Neutrophil (primary cell): ENCODE results near the gene SHB.

Experiments used
- H3K27ac ChIP-seq: fragments of 200-600 bp; sonication (generic); 2 replicates; pipeline ENCODE4 v1.5.1; 2016; ENCODE audit warnings: mild to moderate bottlenecking, moderate library complexity
- H3K27me3 ChIP-seq: fragments of 200-600 bp; sonication (generic); 2 replicates; pipeline ENCODE4 v1.6.0; 2016; ENCODE audit warnings: mild to moderate bottlenecking
- H3K36me3 ChIP-seq: fragments of 200-600 bp; sonication (generic); 2 replicates; pipeline ENCODE4 v1.5.1; 2017
- H3K4me1 ChIP-seq, 2 experiments: fragments of 200-600 bp in 1 of 2; sonication (generic) in 1 of 2; 1 replicate in 1 of 2; 2 replicates in 1 of 2; pipeline versions ENCODE4 v1.5.1 to v1.6.1; 2013 to 2016; ENCODE audit warnings: low read depth in 1 of 2, low read length in 1 of 2, mild to moderate bottlenecking in 1 of 2, moderate library complexity in 1 of 2; ENCODE audit not compliant: control insufficient read depth in 1 of 2, insufficient read depth in 1 of 2
- H3K4me3 ChIP-seq, 2 experiments: fragments of 200-600 bp in 1 of 2; sonication (generic) in 1 of 2; 1 replicate in 1 of 2; 2 replicates in 1 of 2; pipeline ENCODE4 v1.5.1; 2013 to 2016; ENCODE audit warnings: low read depth in 1 of 2, low read length in 1 of 2, mild to moderate bottlenecking in 1 of 2, moderate library complexity in 1 of 2
- H3K9me3 ChIP-seq: fragments of 200-600 bp; sonication (generic); 2 replicates; pipeline ENCODE4 v1.5.1; 2016
- TF ChIP-seq, protein P1 (sequence below): fragments of 200-600 bp; sonication (generic); IDR thresholded peaks from 2 replicates; pipeline ENCODE4 v1.5.1; 2016; ENCODE audit warnings: antibody characterized with exemption

Gene SHB

DNA sequence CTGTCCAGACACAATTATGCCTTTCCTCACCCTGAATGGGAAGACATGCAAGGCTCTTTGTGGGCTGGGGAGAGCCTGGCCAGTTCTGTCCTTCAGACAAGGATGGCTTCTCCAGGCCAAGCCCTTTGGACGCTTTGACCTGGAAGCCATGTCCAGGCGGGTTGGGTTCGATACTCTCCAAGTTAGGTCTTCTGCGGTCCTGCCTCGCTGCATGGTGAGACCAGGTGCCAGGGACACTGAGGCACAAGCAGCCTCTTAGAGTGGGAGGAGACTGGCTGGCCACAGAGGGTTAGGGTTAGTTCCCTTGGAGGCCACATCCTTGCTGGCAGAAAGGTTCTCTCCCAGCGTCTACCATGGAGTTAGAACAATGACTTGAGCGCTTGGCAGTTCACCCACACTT is 67.6 kb downstream of the SHB start:
- no peaks in the 10 kb centered on the region for H3K9me3 ChIP-seq
- H3K4me3 ChIP-seq, result no peak overlapping the region
- TF ChIP-seq, protein P1, sequence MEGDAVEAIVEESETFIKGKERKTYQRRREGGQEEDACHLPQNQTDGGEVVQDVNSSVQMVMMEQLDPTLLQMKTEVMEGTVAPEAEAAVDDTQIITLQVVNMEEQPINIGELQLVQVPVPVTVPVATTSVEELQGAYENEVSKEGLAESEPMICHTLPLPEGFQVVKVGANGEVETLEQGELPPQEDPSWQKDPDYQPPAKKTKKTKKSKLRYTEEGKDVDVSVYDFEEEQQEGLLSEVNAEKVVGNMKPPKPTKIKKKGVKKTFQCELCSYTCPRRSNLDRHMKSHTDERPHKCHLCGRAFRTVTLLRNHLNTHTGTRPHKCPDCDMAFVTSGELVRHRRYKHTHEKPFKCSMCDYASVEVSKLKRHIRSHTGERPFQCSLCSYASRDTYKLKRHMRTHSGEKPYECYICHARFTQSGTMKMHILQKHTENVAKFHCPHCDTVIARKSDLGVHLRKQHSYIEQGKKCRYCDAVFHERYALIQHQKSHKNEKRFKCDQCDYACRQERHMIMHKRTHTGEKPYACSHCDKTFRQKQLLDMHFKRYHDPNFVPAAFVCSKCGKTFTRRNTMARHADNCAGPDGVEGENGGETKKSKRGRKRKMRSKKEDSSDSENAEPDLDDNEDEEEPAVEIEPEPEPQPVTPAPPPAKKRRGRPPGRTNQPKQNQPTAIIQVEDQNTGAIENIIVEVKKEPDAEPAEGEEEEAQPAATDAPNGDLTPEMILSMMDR, result no peak
- peaks cover 0 to 7% of the 10 kb centered on the region in 2 experiments for H3K4me1 ChIP-seq
- H3K27me3 ChIP-seq, result no peaks in the 10 kb centered on the region
- H3K27ac ChIP-seq, result no peak overlapping the region
- no peaks in the 10 kb centered on the region for H3K36me3 ChIP-seq

DNA sequence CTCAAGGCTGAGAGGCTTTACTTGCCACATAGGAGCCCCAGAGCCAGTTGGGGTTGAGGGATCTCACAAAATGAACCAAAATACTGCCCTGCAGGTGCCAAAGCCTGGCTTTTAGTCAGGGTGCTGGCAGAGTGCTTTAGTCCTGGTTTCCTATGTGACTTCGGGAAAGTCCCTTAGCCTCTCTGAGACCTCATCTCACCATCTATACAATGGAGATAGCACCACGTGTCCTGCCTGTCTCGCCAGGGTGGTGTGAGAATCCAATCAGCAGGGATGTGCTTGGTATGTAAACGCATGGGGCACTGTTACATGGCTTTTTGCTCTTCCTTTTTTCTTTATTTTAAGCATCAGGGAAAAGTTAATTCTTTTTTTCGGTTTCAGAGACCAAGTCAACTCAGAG is 68.3 kb downstream of the SHB start:
- H3K4me1 ChIP-seq, result peaks cover 0 to 7% of the 10 kb centered on the region in 2 experiments
- H3K27ac ChIP-seq, result no peak overlapping the region
- no peak overlapping the region for H3K4me3 ChIP-seq
- no peaks in the 10 kb centered on the region for H3K36me3 ChIP-seq
- H3K9me3 ChIP-seq, result no peaks in the 10 kb centered on the region
- TF ChIP-seq, protein P1, result no peak
- H3K27me3 ChIP-seq, result no peaks in the 10 kb centered on the region

DNA sequence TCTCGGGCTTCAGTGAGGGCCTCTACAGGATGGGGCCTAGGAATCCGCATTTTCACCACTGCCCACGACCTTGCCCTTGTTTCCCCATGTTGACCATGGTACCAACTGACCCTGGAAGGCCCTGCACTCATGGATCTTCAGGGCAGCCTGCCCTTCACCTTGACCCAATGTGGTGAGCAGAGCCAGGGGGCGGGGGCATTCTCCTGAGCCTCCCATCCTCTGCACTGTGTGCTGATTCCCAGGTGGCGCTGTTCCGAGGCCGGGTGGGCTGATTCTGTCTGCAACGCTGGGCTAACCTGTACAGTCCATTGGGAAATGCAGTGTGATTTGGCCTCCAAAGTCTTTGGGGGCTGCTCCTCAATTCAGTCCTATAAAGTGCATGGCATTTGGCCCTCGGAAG is 68.7 kb downstream of the SHB start:
- TF ChIP-seq, protein P1, result no peak
- no peaks in the 10 kb centered on the region for H3K36me3 ChIP-seq
- no peak overlapping the region for H3K4me3 ChIP-seq
- no peaks in the 10 kb centered on the region for H3K27me3 ChIP-seq
- no peak overlapping the region for H3K27ac ChIP-seq
- peaks cover 3 to 9% of the 10 kb centered on the region in 2 experiments for H3K4me1 ChIP-seq
- no peaks in the 10 kb centered on the region for H3K9me3 ChIP-seq

GRCh38 chr9:37999588-38000189 is 69.3 kb downstream of the SHB start:
- TF ChIP-seq, protein P1, result no peak
- Histone ChIP-seq H3K27ac (no peak overlapping the region), H3K36me3 (no peaks in the 10 kb centered on the region), H3K9me3 (no peaks in the 10 kb centered on the region), H3K4me1 (peaks cover 10 to 15% of the 10 kb centered on the region in 2 experiments), H3K4me3 (no peak overlapping the region), H3K27me3 (no peaks in the 10 kb centered on the region)

DNA sequence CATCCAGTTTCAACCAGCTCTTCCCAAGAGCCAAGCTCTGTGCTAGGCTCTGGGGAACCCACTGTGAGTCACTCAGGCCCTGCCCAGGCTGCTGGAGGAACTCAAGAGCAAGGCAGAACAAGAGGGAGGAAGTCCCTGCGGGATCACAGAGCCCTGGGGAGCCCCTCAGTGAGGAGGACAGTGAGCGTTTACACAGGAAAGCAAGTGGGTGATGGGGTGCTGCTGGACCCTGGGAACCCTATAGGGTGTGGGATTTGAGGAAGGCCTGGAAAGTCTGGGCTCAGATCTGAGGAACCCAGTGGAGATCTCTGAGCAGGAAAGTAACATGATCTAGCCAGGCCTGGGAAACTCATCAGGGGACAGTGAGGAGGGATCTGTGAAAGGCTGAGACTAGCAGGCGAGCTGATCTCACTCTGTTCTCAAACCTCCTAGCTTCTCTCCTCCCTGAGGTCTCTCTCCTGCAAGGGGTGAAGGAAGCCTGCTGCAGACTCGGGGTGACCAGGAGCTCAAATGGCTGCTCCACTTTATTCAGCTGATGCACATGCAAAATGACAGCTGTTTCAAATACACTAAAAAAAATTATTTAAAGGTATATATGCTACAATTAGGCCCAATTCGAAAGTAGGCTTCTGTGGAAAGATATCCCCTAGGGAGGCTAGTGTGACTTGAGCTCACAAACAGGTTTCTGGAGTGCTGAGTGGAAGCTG is 70.0 kb downstream of the SHB start:
- H3K4me3 ChIP-seq, result no peak overlapping the region
- TF ChIP-seq, protein P1, result no peak
- H3K36me3 ChIP-seq, result no peaks in the 10 kb centered on the region
- peaks cover 15 to 22% of the 10 kb centered on the region in 2 experiments for H3K4me1 ChIP-seq
- no peak overlapping the region for H3K27ac ChIP-seq
- H3K9me3 ChIP-seq, result no peaks in the 10 kb centered on the region
- H3K27me3 ChIP-seq, result no peaks in the 10 kb centered on the region
